Testis (tissue), 3 donors: ENCODE data around the gene BRD9. TPM values are rescaled to one million over a fixed set of nuclear protein-coding genes. Genes with fewer than 3 reads are reported as not detected.

ENCODE experiments used
- DNase-seq: peaks from one replicate; pipeline ENCODE4 v3.0.0-alpha.2; 2019
- H3K27ac ChIP-seq, 2 donors: fragments of 200-600 bp; sonication (generic); one replicate each; pipeline ENCODE4 v1.5.1; 2019
- H3K27me3 ChIP-seq: fragments of 200-600 bp; sonication (generic); one replicate; pipeline ENCODE4 v1.5.1; 2019
- H3K36me3 ChIP-seq: fragments of 200-600 bp; sonication (generic); one replicate; pipeline ENCODE4 v1.5.1; 2017; ENCODE audit warnings: low read depth; ENCODE audit errors: missing control alignments
- H3K4me1 ChIP-seq: fragments of 200-600 bp; sonication (generic); one replicate; pipeline ENCODE4 v1.5.1; 2019
- H3K4me3 ChIP-seq, 2 donors: fragments of 200-600 bp; sonication (generic); one replicate each; pipeline ENCODE4 v1.5.1; 2017 to 2019
- H3K9me3 ChIP-seq: fragments of 200-600 bp; sonication (generic); one replicate; pipeline ENCODE4 v1.5.1; 2017
- CTCF ChIP-seq, 3 experiments: fragments of 450-650 bp in 2 of 3; fragments of 200-600 bp in 1 of 3; sonication (generic) in 1 of 3; IDR thresholded peaks; one replicate each; pipeline ENCODE4 v1.5.1; 2016 to 2019; ENCODE audit warnings: antibody characterized with exemption in 3 of 3, mild to moderate bottlenecking in 2 of 3, moderate library complexity in 1 of 3
- POLR2A ChIP-seq: fragments of 450-650 bp; IDR thresholded peaks from one replicate; pipeline ENCODE4 v1.6.1; 2017; ENCODE audit warnings: antibody characterized with exemption, mild to moderate bottlenecking, moderate library complexity
- WGBS, 2 donors: methylation state at CpG; one replicate each; pipeline ENCODE4 v1.1.5; 2018; 5-methylcytosine and 5-hydroxymethylcytosine counted together
- intact Hi-C: fragments of 100-400 bp; cut with DNase I; formaldehyde crosslinking; loops from one replicate; pipeline ENCODE4 v1.15.1; 2023; ENCODE audit warnings: low total_unique reads
- polyA plus RNA-seq: library from polyadenylated mRNA; stranded (reverse); fragments of 350-450 nt; fragmentation: Illumina TruSeq; extraction: RNeasy Lipid Tissue Mini Kit (QIAGEN cat#74804); gene quantifications from one replicate; pipeline ENCODE4 v1.2.3, GENCODE V29; 2014; ENCODE audit warnings: low read depth, low replicate concordance; ENCODE audit not compliant: insufficient read depth
- total RNA-seq, 2 donors: library from RNA; depleted of rRNA; stranded (reverse); fragments of >200 nt; gene quantifications; one replicate each; pipeline ENCODE4 v1.2.3, GENCODE V29; 2016

BRD9 gene
- total and polyA plus RNA-seq, 3 donors from 2014 or later, result 51.5 to 101 (median 68.6) TPM

GRCh38 chr5:860506-861150, 32.0 kb downstream of the BRD9 start:
- Histone ChIP-seq H3K27ac (no peak overlapping the region), H3K9me3 (no peaks in the 10 kb centered on the region), H3K4me1 (peaks cover 6% of the 10 kb centered on the region), H3K4me3 (no peak overlapping the region), H3K36me3 (no peaks in the 10 kb centered on the region), H3K27me3 (no peaks in the 10 kb centered on the region)
- WGBS, 2 donors, result 88 to 95% methylated on average over 15 of the region's 15 CpGs
- no peak for TF ChIP-seq CTCF (IDR thresholded peaks at IDR 0.05)
- no peak for TF ChIP-seq POLR2A
- intact Hi-C loops, result no loop called here
- no peak for DNase-seq

GRCh38 chr5:859798-860296, 32.8 kb downstream of the BRD9 start:
- intact Hi-C loops, result no loop called here

GRCh38 chr5:859391-859790, 33.2 kb downstream of the BRD9 start:
- no peak overlapping the region for H3K4me3 ChIP-seq
- H3K36me3 ChIP-seq, result no peaks in the 10 kb centered on the region
- no peak for TF ChIP-seq CTCF (IDR thresholded peaks at IDR 0.05)
- no peak for TF ChIP-seq POLR2A
- H3K27ac ChIP-seq, result no peak overlapping the region
- intact Hi-C loops, result no loop called here
- WGBS, 2 donors, result 74 to 83% methylated on average over 16 of the region's 16 CpGs
- no peak for DNase-seq
- no peaks in the 10 kb centered on the region for H3K27me3 ChIP-seq
- no peaks in the 10 kb centered on the region for H3K9me3 ChIP-seq
- no peaks in the 10 kb centered on the region for H3K4me1 ChIP-seq

More at GRCh38 chr5:859798-860296, 32.8 kb downstream of the BRD9 start:
- 77 to 86% methylated on average over 12 to 16 of the region's 16 CpGs for WGBS, 2 donors
- Histone ChIP-seq H3K4me1 (peaks cover under 1% of the 10 kb centered on the region), H3K27ac (no peak overlapping the region), H3K36me3 (no peaks in the 10 kb centered on the region), H3K27me3 (no peaks in the 10 kb centered on the region), H3K9me3 (no peaks in the 10 kb centered on the region), H3K4me3 (no peak overlapping the region)
- TF ChIP-seq POLR2A (no peak), CTCF (IDR thresholded peaks at IDR 0.05) (no peak)
- DNase-seq, result no peak

GRCh38 chr5:858726-859125, 33.9 kb downstream of the BRD9 start:
- H3K27me3 ChIP-seq, result no peaks in the 10 kb centered on the region
- TF ChIP-seq CTCF (IDR thresholded peaks at IDR 0.05) (no peak), POLR2A (no peak)
- no peak overlapping the region for H3K27ac ChIP-seq
- WGBS, 2 donors, result 91 to 92% methylated on average over 11 of the region's 11 CpGs
- no peak for DNase-seq
- intact Hi-C loops, result no loop called here
- H3K4me3 ChIP-seq, result no peak overlapping the region
- H3K9me3 ChIP-seq, result no peaks in the 10 kb centered on the region
- no peaks in the 10 kb centered on the region for H3K36me3 ChIP-seq
- no peaks in the 10 kb centered on the region for H3K4me1 ChIP-seq
